Suprapubic skin (tissue), 4 donors: ENCODE data around the gene TBC1D22A.

Experiments used
- CTCF ChIP-seq, 2 donors: fragments of 200-600 bp in 1 of 2; fragments of 450-650 bp in 1 of 2; sonication (generic) in 1 of 2; IDR thresholded peaks; one replicate each; pipeline ENCODE4 v1.5.1; 2016 to 2019; ENCODE audit warnings: antibody characterized with exemption in 2 of 2, mild to moderate bottlenecking in 1 of 2, moderate library complexity in 1 of 2
- EP300 ChIP-seq: sonication (generic); formaldehyde crosslinking; IDR thresholded peaks from one replicate; pipeline ENCODE4 v1.6.1; 2017; ENCODE audit warnings: antibody characterized with exemption
- POLR2A ChIP-seq, 2 donors: fragments of 450-650 bp; IDR thresholded peaks; one replicate each; pipeline ENCODE4 v1.6.1; 2017; ENCODE audit warnings: antibody characterized with exemption in 2 of 2, mild to moderate bottlenecking in 2 of 2, moderate library complexity in 2 of 2
- POLR2AphosphoS5 ChIP-seq, 3 donors: sonication (generic); formaldehyde crosslinking; IDR thresholded peaks; one replicate each; pipeline ENCODE4 v1.6.1; 2017; ENCODE audit warnings: antibody characterized with exemption in 3 of 3

- no peak for TF ChIP-seq CTCF (IDR thresholded peaks at IDR 0.05)
- no peak for TF ChIP-seq EP300
- no peak for TF ChIP-seq POLR2AphosphoS5 (IDR thresholded peaks at IDR 0.05)
- TF ChIP-seq POLR2A (IDR thresholded peaks at IDR 0.05) = no peak
Measured at GRCh38 chr22:46824980-46825544, 62.6 kb downstream of the TBC1D22A start.
